Endothelial cell of umbilical vein (primary cell): ENCODE measurements around the gene SYNGAP1. TPM values are rescaled to one million over a fixed set of nuclear protein-coding genes. Genes with fewer than 3 reads are reported as not detected.

Experiments
- BruUV-seq: library from RNA; stranded (reverse); fragments of 400-500 nt; replicated peaks from 2 replicates; lab custom pipeline; 2021; lab: Mats Ljungman, UMichigan
- CTCF ChIA-PET: fragments of 300-600, 350-600 bp; sonication (Branson Sonifier 250); formaldehyde crosslinking; loops from one replicate; lab custom pipeline; 2021; ENCODE audit warnings: antibody characterized with exemption, inconsistent platforms; lab: Charles Lee
- POLR2A ChIA-PET: fragments of 300-600, 350-600 bp; sonication (Branson Sonifier 250); formaldehyde crosslinking; loops from one replicate; lab custom pipeline; 2021; ENCODE audit warnings: antibody characterized with exemption, inconsistent platforms; lab: Charles Lee
- DNase-seq: peaks from one replicate; pipeline ENCODE4 v3.0.0-alpha.2; 2011; ENCODE audit warnings: low read depth, low spot score
- FAIRE-seq: peaks from 2 replicates; lab custom pipeline; 2011; peaks lifted over from hg19 to GRCh38; lab: Jason Lieb, UNC
- H2AFZ ChIP-seq: 2 replicates; pipeline ENCODE4 v1.6.0; 2012; ENCODE audit warnings: low read depth, low read length, control low read depth, inconsistent platforms
- H3K27ac ChIP-seq: 2 replicates; pipeline ENCODE4 v1.5.1; 2011; ENCODE audit warnings: low read depth, mild to moderate bottlenecking, control low read depth, low read length, moderate library complexity; ENCODE audit not compliant: insufficient read depth
- H3K27me3 ChIP-seq, 2 experiments: 2 replicates each; pipeline versions ENCODE4 v1.6.0 to v1.6.1; 2011; ENCODE audit warnings: low read length in 2 of 2, mixed read lengths in 1 of 2; ENCODE audit not compliant: control insufficient read depth in 2 of 2, insufficient read depth in 2 of 2
- H3K36me3 ChIP-seq, 2 experiments: 2 replicates in 1 of 2; 3 replicates in 1 of 2; pipeline ENCODE4 v1.5.1; 2011; ENCODE audit warnings: low read length in 2 of 2, mild to moderate bottlenecking in 1 of 2, moderate library complexity in 1 of 2; ENCODE audit not compliant: control insufficient read depth in 2 of 2, insufficient read depth in 2 of 2; ENCODE audit errors: extremely low read depth in 1 of 2
- H3K4me1 ChIP-seq: 3 replicates; pipeline ENCODE4 v1.5.1; 2011; ENCODE audit warnings: mild to moderate bottlenecking, low read length; ENCODE audit not compliant: control insufficient read depth, insufficient read depth; ENCODE audit errors: extremely low read depth
- H3K4me2 ChIP-seq: 2 replicates; pipeline ENCODE4 v1.6.1; 2011; ENCODE audit warnings: low read length, control low read depth, mixed read lengths; ENCODE audit not compliant: insufficient read depth
- H3K4me3 ChIP-seq, 3 experiments: fragments of 200-600 bp in 1 of 3; sonication (generic), shearing (Covaris generic) in 1 of 3; replicated peaks in 1 of 3; 2 replicates each; pipeline ENCODE4 v1.5.1; 2011 to 2016; ENCODE audit warnings: control low read depth in 3 of 3, low read length in 3 of 3, mild to moderate bottlenecking in 2 of 3, inconsistent platforms in 1 of 3, low read depth in 1 of 3, moderate library complexity in 1 of 3; ENCODE audit not compliant: insufficient read depth in 1 of 3
- H3K79me2 ChIP-seq: 2 replicates; pipeline ENCODE4 v1.6.0; 2012; ENCODE audit warnings: low read length, inconsistent platforms; ENCODE audit not compliant: control insufficient read depth, insufficient read depth
- H3K9ac ChIP-seq: replicated peaks from 2 replicates; pipeline ENCODE3; 2011; ENCODE audit warnings: low read length, control low read depth; ENCODE audit not compliant: insufficient read depth; ENCODE audit errors: extremely low read depth
- H3K9me1 ChIP-seq: replicated peaks from 3 replicates; pipeline ENCODE4 v1.6.0; 2011; ENCODE audit warnings: mild to moderate bottlenecking, low read length; ENCODE audit not compliant: control insufficient read depth, insufficient read depth; ENCODE audit errors: extremely low read depth
- H3K9me3 ChIP-seq: replicated peaks from 2 replicates; pipeline ENCODE4 v1.5.1; 2012; ENCODE audit warnings: low read length, inconsistent platforms; ENCODE audit not compliant: control insufficient read depth, insufficient read depth
- H4K20me1 ChIP-seq: replicated peaks from 2 replicates; pipeline ENCODE3; 2011; ENCODE audit warnings: mild to moderate bottlenecking, low read length; ENCODE audit not compliant: control insufficient read depth, insufficient read depth; ENCODE audit errors: extremely low read depth
- EZH2 ChIP-seq: IDR thresholded peaks from 2 replicates; pipeline ENCODE4 v1.6.1; 2012; ENCODE audit warnings: borderline replicate concordance, low read depth, mild to moderate bottlenecking, moderate library complexity, low read length, inconsistent platforms; ENCODE audit not compliant: severe bottlenecking
- FOS ChIP-seq: IDR thresholded peaks from 2 replicates; pipeline ENCODE4 v1.6.1; 2011; ENCODE audit warnings: mild to moderate bottlenecking, low read length, moderate library complexity, borderline replicate concordance; ENCODE audit not compliant: insufficient read depth
- GATA2 ChIP-seq: IDR thresholded peaks from 2 replicates; pipeline ENCODE4 v1.7.0; 2011; ENCODE audit warnings: low read depth, mild to moderate bottlenecking, moderate library complexity, mixed read lengths, low read length; ENCODE audit not compliant: insufficient read length, insufficient read depth
- JUN ChIP-seq: IDR thresholded peaks from 2 replicates; pipeline ENCODE4 v1.6.1; 2011; ENCODE audit warnings: borderline replicate concordance, low read depth; ENCODE audit not compliant: insufficient read length, insufficient read depth
- MYC ChIP-seq: IDR thresholded peaks from one replicate; pipeline ENCODE4 v1.6.1; 2011; ENCODE audit warnings: mild to moderate bottlenecking, low read depth, low read length
- POLR2A ChIP-seq: IDR thresholded peaks from 2 replicates; pipeline ENCODE4 v1.6.1; 2012; ENCODE audit warnings: low read depth, mild to moderate bottlenecking, control low read depth, low read length
- POLR2AphosphoS5 ChIP-seq: IDR thresholded peaks from 2 replicates; pipeline ENCODE4 v1.6.1; 2012; ENCODE audit warnings: low read depth, mild to moderate bottlenecking, control low read depth, low read length, moderate library complexity; ENCODE audit not compliant: insufficient read depth
- dilution Hi-C: fragments of 300-500 bp; cut with MboI; formaldehyde crosslinking; loops from one replicate; pipeline ENCODE4 v1.15.0; 2019; ENCODE audit warnings: low sequenced_read_pairs; ENCODE audit not compliant: extremely low pct_ligation_motif_present
- intact Hi-C: fragments of 100-400 bp; cut with micrococcal nuclease; formaldehyde crosslinking; loops from one replicate; pipeline ENCODE4 v1.10.0; 2022
- polyA plus RNA-seq, 4 experiments: library from polyadenylated mRNA; depleted of rRNA in 3 of 4; stranded (reverse) in 3 of 4; unstranded in 1 of 4; fragments of >200 nt; gene quantifications; 2 replicates each; pipeline versions ENCODE4 v1.2.1 to v1.2.3, GENCODE V29; 2011 to 2012; ENCODE audit warnings: missing spikeins in 1 of 4
- total RNA-seq: library from RNA; stranded (reverse); gene quantifications from 2 replicates; pipeline ENCODE4 v1.2.3, GENCODE V29; 2021
- TF ChIP-seq, protein P1 (sequence below): IDR thresholded peaks from 2 replicates; pipeline ENCODE4 v1.6.1; 2011; ENCODE audit not compliant: insufficient read depth, insufficient read length
- TF ChIP-seq, protein P2 (sequence below), 2 donors: IDR thresholded peaks; 1 replicate in 1 of 2; 2 replicates in 1 of 2; pipeline ENCODE4 v1.5.1; 2011; ENCODE audit warnings: low read length in 2 of 2, mild to moderate bottlenecking in 2 of 2, moderate library complexity in 2 of 2, control low read depth in 1 of 2, inconsistent platforms in 1 of 2, low read depth in 1 of 2; ENCODE audit not compliant: insufficient read depth in 1 of 2; ENCODE audit errors: extremely low read depth in 1 of 2

SYNGAP1 gene
- total and polyA plus RNA-seq, 2 donors (not counting 3 experiments of a cell fraction or from before 2014, with no cell fraction given) = 7.3 to 15.1 TPM

- ChIA-PET POLR2A (no interaction called here), CTCF (no interaction called here)
- FAIRE-seq (no peak), DNase-seq (no peak)
- BruUV-seq = no TSS peak
- H3K27ac ChIP-seq = no peak overlapping the region
- no peak overlapping the region for H2AFZ ChIP-seq
- H3K4me1 ChIP-seq = peaks cover 27% of the 10 kb centered on the region
- no peaks in the 10 kb centered on the region for H3K9me3 ChIP-seq
- peaks cover 16% of the 10 kb centered on the region in 2 experiments for H3K27me3 ChIP-seq
- dilution Hi-C loops (no loop called here), intact Hi-C loops (no loop called here)
- H3K9me1 ChIP-seq = no peaks in the 10 kb centered on the region
- H4K20me1 ChIP-seq = no peaks in the 10 kb centered on the region
- no peak overlapping the region for H3K9ac ChIP-seq
- no peak overlapping the region for H3K4me2 ChIP-seq
- peaks cover 10% of the 10 kb centered on the region for H3K79me2 ChIP-seq
- no peak overlapping the region for H3K4me3 ChIP-seq
- TF ChIP-seq GATA2 (no peak), MYC (no peak), POLR2A (no peak), FOS (no peak), EZH2 (no peak), JUN (no peak), POLR2AphosphoS5 (no peak)
- TF ChIP-seq, protein P1, sequence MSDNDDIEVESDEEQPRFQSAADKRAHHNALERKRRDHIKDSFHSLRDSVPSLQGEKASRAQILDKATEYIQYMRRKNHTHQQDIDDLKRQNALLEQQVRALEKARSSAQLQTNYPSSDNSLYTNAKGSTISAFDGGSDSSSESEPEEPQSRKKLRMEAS = no peak
- TF ChIP-seq, protein P2, sequence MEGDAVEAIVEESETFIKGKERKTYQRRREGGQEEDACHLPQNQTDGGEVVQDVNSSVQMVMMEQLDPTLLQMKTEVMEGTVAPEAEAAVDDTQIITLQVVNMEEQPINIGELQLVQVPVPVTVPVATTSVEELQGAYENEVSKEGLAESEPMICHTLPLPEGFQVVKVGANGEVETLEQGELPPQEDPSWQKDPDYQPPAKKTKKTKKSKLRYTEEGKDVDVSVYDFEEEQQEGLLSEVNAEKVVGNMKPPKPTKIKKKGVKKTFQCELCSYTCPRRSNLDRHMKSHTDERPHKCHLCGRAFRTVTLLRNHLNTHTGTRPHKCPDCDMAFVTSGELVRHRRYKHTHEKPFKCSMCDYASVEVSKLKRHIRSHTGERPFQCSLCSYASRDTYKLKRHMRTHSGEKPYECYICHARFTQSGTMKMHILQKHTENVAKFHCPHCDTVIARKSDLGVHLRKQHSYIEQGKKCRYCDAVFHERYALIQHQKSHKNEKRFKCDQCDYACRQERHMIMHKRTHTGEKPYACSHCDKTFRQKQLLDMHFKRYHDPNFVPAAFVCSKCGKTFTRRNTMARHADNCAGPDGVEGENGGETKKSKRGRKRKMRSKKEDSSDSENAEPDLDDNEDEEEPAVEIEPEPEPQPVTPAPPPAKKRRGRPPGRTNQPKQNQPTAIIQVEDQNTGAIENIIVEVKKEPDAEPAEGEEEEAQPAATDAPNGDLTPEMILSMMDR (IDR thresholded peaks at IDR 0.05; ENCODE audit: extremely low read depth in 1 of 2, insufficient read depth in 1 of 2, low read depth in 1 of 2, low read length in 2 of 2) = no peak
- no peaks in the 10 kb centered on the region for H3K36me3 ChIP-seq
Measured at GRCh38 chr6:33421344-33421643, 1.4 kb downstream of the SYNGAP1 start.
